ENCODE results near the gene HIP1.
"Not testable (repeated sequence)": the region's sequence is repeated elsewhere in the genome, so short reads cannot be mapped to it uniquely, and the experiment has no call there.

HIP1 gene

GRCh38 chr7:75565132-75565837 lies 173.5 kb downstream of the HIP1 start:
- TF ChIP-seq CTCF (IDR thresholded peaks at IDR 0.05; ENCODE audit: control extremely low read depth, extremely low read depth, low read depth, missing control alignments), result no peak
- POLR2A ChIA-PET, result no interaction called here
- CTCF ChIA-PET, result interaction anchor here (1.0 to 1.7 kb wide), 2 partner anchors 10 to 88 kb away, joined by 3 to 5 read pairs; no protein-coding TSS in a partner anchor
- no peak for DNase-seq (ENCODE audit: extremely low spot score)

- DNase-seq (ENCODE audit: extremely low spot score), result no peak
- CTCF ChIA-PET, result interaction anchor here (0.8 to 1.4 kb wide), 2 partner anchors 9 to 10 kb away, joined by 3 to 4 read pairs; no protein-coding TSS in a partner anchor
- POLR2A ChIA-PET, result no interaction called here
- TF ChIP-seq CTCF (IDR thresholded peaks at IDR 0.05; ENCODE audit: control extremely low read depth, extremely low read depth, low read depth, missing control alignments), result no peak
Observed at GRCh38 chr7:75563171-75563570, 175.6 kb downstream of the HIP1 start.

- CTCF ChIA-PET, result interaction anchor here (1.4 kb wide), 1 partner anchor 18 kb away, joined by 3 read pairs; no protein-coding TSS in a partner anchor
- no peak for DNase-seq (ENCODE audit: extremely low spot score)
- TF ChIP-seq CTCF (IDR thresholded peaks at IDR 0.05; ENCODE audit: control extremely low read depth, extremely low read depth, low read depth, missing control alignments), result no peak
- POLR2A ChIA-PET, result no interaction called here
Observed at GRCh38 chr7:75559976-75560365, 178.8 kb downstream of the HIP1 start.

GRCh38 chr7:75559355-75559975 lies 179.3 kb downstream of the HIP1 start:
- ChIA-PET POLR2A (no interaction called here), CTCF (interaction anchor here (1.0 to 1.4 kb wide), 2 partner anchors 10 to 18 kb away, joined by 3 read pairs; no protein-coding TSS in a partner anchor)
- DNase-seq (ENCODE audit: extremely low spot score), result no peak
- no peak for TF ChIP-seq CTCF (IDR thresholded peaks at IDR 0.05; ENCODE audit: control extremely low read depth, extremely low read depth, low read depth, missing control alignments)

- CTCF ChIA-PET; POLR2A ChIA-PET; DNase-seq (ENCODE audit: extremely low spot score): not testable (repeated sequence)
Observed at GRCh38 chr7:75556835-75557234, 181.9 kb downstream of the HIP1 start.

GRCh38 chr7:75555736-75556135 lies 183.0 kb downstream of the HIP1 start:
- DNase-seq (ENCODE audit: extremely low spot score), result no peak
- POLR2A ChIA-PET, result no interaction called here
- TF ChIP-seq CTCF (IDR thresholded peaks at IDR 0.05; ENCODE audit: control extremely low read depth, extremely low read depth, low read depth, missing control alignments), result no peak
- CTCF ChIA-PET, result interaction anchor here (1.2 kb wide), 1 partner anchor 9 kb away, joined by 5 read pairs; no protein-coding TSS in a partner anchor
